Skeletal muscle cell (primary cell): Measurements from ENCODE around the gene DBI.
"Not testable (repeated sequence)": the region's sequence is repeated elsewhere in the genome, so short reads cannot be mapped to it uniquely, and the experiment has no call there.

Experiments used
- DNase-seq: peaks from one replicate; pipeline ENCODE4 v3.0.0-alpha.2; 2010; ENCODE audit warnings: low read depth
- H3K4me3 ChIP-seq: 2 replicates; pipeline ENCODE4 v1.5.1; 2011; ENCODE audit warnings: low read depth, mild to moderate bottlenecking, control low read depth, low read length, moderate library complexity

The DBI gene

GRCh38 chr2:119389615-119390306 is 23.0 kb downstream of the DBI start:
- H3K4me3 ChIP-seq, result no peak overlapping the region
- DNase-seq, result peak; percentile 49

- no peak for DNase-seq
Measured at GRCh38 chr2:119393971-119394748, 27.4 kb downstream of the DBI start.

GRCh38 chr2:119397196-119397595 is 30.4 kb downstream of the DBI start:
- no peak for DNase-seq
- H3K4me3 ChIP-seq, result no peak overlapping the region

More at GRCh38 chr2:119393971-119394748, 27.4 kb downstream of the DBI start:
- no peak overlapping the region for H3K4me3 ChIP-seq

- DNase-seq, result no peak
- no peak overlapping the region for H3K4me3 ChIP-seq
Measured at GRCh38 chr2:119402106-119402505, 35.3 kb downstream of the DBI start.

- no peak for DNase-seq
- H3K4me3 ChIP-seq, result no peak overlapping the region
Measured at GRCh38 chr2:119402645-119403560, 36.1 kb downstream of the DBI start.

GRCh38 chr2:119403618-119404017 is 36.8 kb downstream of the DBI start:
- DNase-seq, H3K4me3 ChIP-seq: not testable (repeated sequence)

GRCh38 chr2:119405151-119405550 is 38.4 kb downstream of the DBI start:
- no peak for DNase-seq
- no peak overlapping the region for H3K4me3 ChIP-seq

GRCh38 chr2:119407430-119408220 is 40.8 kb downstream of the DBI start:
- no peak overlapping the region for H3K4me3 ChIP-seq
- DNase-seq, result peak; percentile 14

GRCh38 chr2:119408221-119408619 is 41.4 kb downstream of the DBI start:
- no peak for DNase-seq
- H3K4me3 ChIP-seq, result no peak overlapping the region

- DNase-seq, result no peak
Measured at GRCh38 chr2:119409506-119409905, 42.7 kb downstream of the DBI start.

GRCh38 chr2:119414894-119415293 is 48.1 kb downstream of the DBI start:
- no peak for DNase-seq

More at GRCh38 chr2:119409506-119409905, 42.7 kb downstream of the DBI start:
- H3K4me3 ChIP-seq, result no peak overlapping the region

GRCh38 chr2:119415630-119416029 is 48.9 kb downstream of the DBI start:
- H3K4me3 ChIP-seq, result no peak overlapping the region
- no peak for DNase-seq

More at GRCh38 chr2:119414894-119415293, 48.1 kb downstream of the DBI start:
- no peak overlapping the region for H3K4me3 ChIP-seq

GRCh38 chr2:119416299-119416923 is 49.6 kb downstream of the DBI start:
- DNase-seq, result no peak
- H3K4me3 ChIP-seq, result no peak overlapping the region

GRCh38 chr2:119417908-119418307 is 51.1 kb downstream of the DBI start:
- DNase-seq, result no peak
- no peak overlapping the region for H3K4me3 ChIP-seq

GRCh38 chr2:119419065-119419464 is 52.3 kb downstream of the DBI start:
- no peak for DNase-seq
- H3K4me3 ChIP-seq, result no peak overlapping the region

GRCh38 chr2:119419803-119420508 is 53.2 kb downstream of the DBI start:
- no peak overlapping the region for H3K4me3 ChIP-seq
- DNase-seq, result no peak

- no peak overlapping the region for H3K4me3 ChIP-seq
- no peak for DNase-seq
Measured at GRCh38 chr2:119421304-119421703, 54.5 kb downstream of the DBI start.

GRCh38 chr2:119421741-119422140 is 55.0 kb downstream of the DBI start:
- DNase-seq, result no peak
- no peak overlapping the region for H3K4me3 ChIP-seq
